ENCODE results near the gene POLA1.

POLA1 gene

GRCh38 chrX:24876530-24877287 lies 183.0 kb downstream of the POLA1 start:
- no peak for DNase-seq (ENCODE audit: low read depth in 1 of 2, low spot score in 1 of 2)
- no peaks in the 10 kb centered on the region for H3K27me3 ChIP-seq (ENCODE audit: insufficient read depth, poor library complexity, severe bottlenecking)
- no peak overlapping the region for H3K27ac ChIP-seq (replicated peaks)
- TF ChIP-seq, protein P1, sequence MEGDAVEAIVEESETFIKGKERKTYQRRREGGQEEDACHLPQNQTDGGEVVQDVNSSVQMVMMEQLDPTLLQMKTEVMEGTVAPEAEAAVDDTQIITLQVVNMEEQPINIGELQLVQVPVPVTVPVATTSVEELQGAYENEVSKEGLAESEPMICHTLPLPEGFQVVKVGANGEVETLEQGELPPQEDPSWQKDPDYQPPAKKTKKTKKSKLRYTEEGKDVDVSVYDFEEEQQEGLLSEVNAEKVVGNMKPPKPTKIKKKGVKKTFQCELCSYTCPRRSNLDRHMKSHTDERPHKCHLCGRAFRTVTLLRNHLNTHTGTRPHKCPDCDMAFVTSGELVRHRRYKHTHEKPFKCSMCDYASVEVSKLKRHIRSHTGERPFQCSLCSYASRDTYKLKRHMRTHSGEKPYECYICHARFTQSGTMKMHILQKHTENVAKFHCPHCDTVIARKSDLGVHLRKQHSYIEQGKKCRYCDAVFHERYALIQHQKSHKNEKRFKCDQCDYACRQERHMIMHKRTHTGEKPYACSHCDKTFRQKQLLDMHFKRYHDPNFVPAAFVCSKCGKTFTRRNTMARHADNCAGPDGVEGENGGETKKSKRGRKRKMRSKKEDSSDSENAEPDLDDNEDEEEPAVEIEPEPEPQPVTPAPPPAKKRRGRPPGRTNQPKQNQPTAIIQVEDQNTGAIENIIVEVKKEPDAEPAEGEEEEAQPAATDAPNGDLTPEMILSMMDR (IDR thresholded peaks at IDR 0.05; ENCODE audit: insufficient read depth, low read length), result no peak
- TF ChIP-seq SPI1 (IDR thresholded peaks at IDR 0.05; ENCODE audit: borderline replicate concordance, low read depth), result no peak
- no peak for TF ChIP-seq REST (IDR thresholded peaks at IDR 0.05; ENCODE audit: insufficient replicate concordance, low read depth)
- TF ChIP-seq GABPA (IDR thresholded peaks at IDR 0.05; ENCODE audit: low read depth), result no peak
- TF ChIP-seq POLR2AphosphoS5 (IDR thresholded peaks at IDR 0.05; ENCODE audit: low read depth), result no peak
- no peak overlapping the region for H3K4me3 ChIP-seq (replicated peaks; ENCODE audit: insufficient read depth, low read length)

GRCh38 chrX:24877288-24877664 lies 183.6 kb downstream of the POLA1 start:
- Histone ChIP-seq H3K27me3 (ENCODE audit: insufficient read depth, poor library complexity, severe bottlenecking) (no peaks in the 10 kb centered on the region), H3K4me3 (replicated peaks; ENCODE audit: insufficient read depth, low read length) (no peak overlapping the region), H3K27ac (replicated peaks) (no peak overlapping the region)
- no peak for DNase-seq (ENCODE audit: low read depth in 1 of 2, low spot score in 1 of 2)
- TF ChIP-seq GABPA (IDR thresholded peaks at IDR 0.05; ENCODE audit: low read depth), result no peak
- TF ChIP-seq, protein P1 (IDR thresholded peaks at IDR 0.05; ENCODE audit: insufficient read depth, low read length), result no peak
- no peak for TF ChIP-seq REST (IDR thresholded peaks at IDR 0.05; ENCODE audit: insufficient replicate concordance, low read depth)
- no peak for TF ChIP-seq SPI1 (IDR thresholded peaks at IDR 0.05; ENCODE audit: borderline replicate concordance, low read depth)
- no peak for TF ChIP-seq POLR2AphosphoS5 (IDR thresholded peaks at IDR 0.05; ENCODE audit: low read depth)

GRCh38 chrX:24877854-24878650 lies 184.3 kb downstream of the POLA1 start:
- H3K27me3 ChIP-seq (ENCODE audit: insufficient read depth, poor library complexity, severe bottlenecking), result no peaks in the 10 kb centered on the region
- no peak overlapping the region for H3K27ac ChIP-seq (replicated peaks)
- no peak for TF ChIP-seq POLR2AphosphoS5 (IDR thresholded peaks at IDR 0.05; ENCODE audit: low read depth)
- TF ChIP-seq, protein P1 (IDR thresholded peaks at IDR 0.05; ENCODE audit: insufficient read depth, low read length), result no peak
- no peak overlapping the region for H3K4me3 ChIP-seq (replicated peaks; ENCODE audit: insufficient read depth, low read length)
- no peak for DNase-seq (ENCODE audit: low read depth in 1 of 2, low spot score in 1 of 2)

Measured in HL-60 (cell line).